Chondrocyte (in vitro differentiated cells): ENCODE data around the gene ZDHHC24. TPM values are rescaled to one million over a fixed set of nuclear protein-coding genes. Genes with fewer than 3 reads are reported as not detected.

Experiments used
- DNase-seq: peaks from one replicate; pipeline ENCODE4 v3.0.0; 2021; ENCODE audit warnings: mixed read lengths, low spot score
- H3K27ac Mint-ChIP-seq: one replicate; pipeline ENCODE4 v1.8.0; 2021; ENCODE audit warnings: mild to moderate bottlenecking, moderate library complexity, mixed read lengths; ENCODE audit not compliant: unreplicated experiment
- H3K27me3 Mint-ChIP-seq: 2 replicates; pipeline ENCODE4 v1.8.0; 2021; ENCODE audit warnings: low read depth, mixed read lengths
- H3K36me3 Mint-ChIP-seq: 2 replicates; pipeline ENCODE4 v1.8.0; 2021; ENCODE audit warnings: low read depth, mixed read lengths
- H3K4me1 Mint-ChIP-seq: 2 replicates; pipeline ENCODE4 v1.8.0; 2021; ENCODE audit warnings: low read depth, mild to moderate bottlenecking, mixed read lengths
- H3K4me3 Mint-ChIP-seq: one replicate; pipeline ENCODE4 v1.8.0; 2021; ENCODE audit warnings: mild to moderate bottlenecking, moderate library complexity, mixed read lengths; ENCODE audit not compliant: unreplicated experiment
- H3K9me3 Mint-ChIP-seq: 2 replicates; pipeline ENCODE4 v1.8.0; 2021; ENCODE audit warnings: low read depth, mixed read lengths
- total RNA-seq: library from RNA; stranded (reverse); gene quantifications from 3 replicates; pipeline ENCODE4 v1.2.1, GENCODE V29; 2021
- TF ChIP-seq, protein P1 (sequence below): fragments of 200-600 bp; sonication (generic); IDR thresholded peaks from 2 replicates; pipeline ENCODE4 v1.5.0; 2021; ENCODE audit warnings: antibody characterized with exemption, mild to moderate bottlenecking, moderate library complexity

ZDHHC24 gene
- total RNA-seq, 1 donor from 2014 or later: 13.8 TPM

DNA sequence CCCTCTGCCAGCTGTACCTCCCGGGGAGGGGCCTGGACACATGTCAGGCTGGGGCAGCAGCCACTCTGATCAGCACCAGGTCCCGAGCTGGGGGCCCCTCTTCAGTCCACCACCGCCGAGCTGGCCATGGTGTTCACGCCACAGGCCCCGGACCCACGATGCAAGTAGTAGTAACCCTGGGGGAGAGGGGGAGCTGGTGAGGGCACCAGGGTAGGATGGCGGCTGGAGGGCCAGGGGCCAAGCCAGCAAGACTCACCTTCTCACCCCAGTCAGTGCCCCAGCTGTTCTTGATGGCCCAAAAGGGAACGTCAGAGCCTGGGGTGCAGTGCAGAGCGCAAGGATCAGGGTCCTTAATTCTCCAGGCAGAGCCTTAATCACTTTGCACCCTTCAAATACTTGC lies 18.0 kb upstream of the ZDHHC24 start:
- Mint-ChIP-seq H3K27ac (no peak overlapping the region), H3K9me3 (no peaks in the 10 kb centered on the region), H3K4me1 (no peaks in the 10 kb centered on the region), H3K4me3 (no peak overlapping the region), H3K36me3 (no peaks in the 10 kb centered on the region), H3K27me3 (peaks cover 2% of the 10 kb centered on the region)
- TF ChIP-seq, protein P1, sequence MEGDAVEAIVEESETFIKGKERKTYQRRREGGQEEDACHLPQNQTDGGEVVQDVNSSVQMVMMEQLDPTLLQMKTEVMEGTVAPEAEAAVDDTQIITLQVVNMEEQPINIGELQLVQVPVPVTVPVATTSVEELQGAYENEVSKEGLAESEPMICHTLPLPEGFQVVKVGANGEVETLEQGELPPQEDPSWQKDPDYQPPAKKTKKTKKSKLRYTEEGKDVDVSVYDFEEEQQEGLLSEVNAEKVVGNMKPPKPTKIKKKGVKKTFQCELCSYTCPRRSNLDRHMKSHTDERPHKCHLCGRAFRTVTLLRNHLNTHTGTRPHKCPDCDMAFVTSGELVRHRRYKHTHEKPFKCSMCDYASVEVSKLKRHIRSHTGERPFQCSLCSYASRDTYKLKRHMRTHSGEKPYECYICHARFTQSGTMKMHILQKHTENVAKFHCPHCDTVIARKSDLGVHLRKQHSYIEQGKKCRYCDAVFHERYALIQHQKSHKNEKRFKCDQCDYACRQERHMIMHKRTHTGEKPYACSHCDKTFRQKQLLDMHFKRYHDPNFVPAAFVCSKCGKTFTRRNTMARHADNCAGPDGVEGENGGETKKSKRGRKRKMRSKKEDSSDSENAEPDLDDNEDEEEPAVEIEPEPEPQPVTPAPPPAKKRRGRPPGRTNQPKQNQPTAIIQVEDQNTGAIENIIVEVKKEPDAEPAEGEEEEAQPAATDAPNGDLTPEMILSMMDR: no peak
- no peak for DNase-seq

DNA sequence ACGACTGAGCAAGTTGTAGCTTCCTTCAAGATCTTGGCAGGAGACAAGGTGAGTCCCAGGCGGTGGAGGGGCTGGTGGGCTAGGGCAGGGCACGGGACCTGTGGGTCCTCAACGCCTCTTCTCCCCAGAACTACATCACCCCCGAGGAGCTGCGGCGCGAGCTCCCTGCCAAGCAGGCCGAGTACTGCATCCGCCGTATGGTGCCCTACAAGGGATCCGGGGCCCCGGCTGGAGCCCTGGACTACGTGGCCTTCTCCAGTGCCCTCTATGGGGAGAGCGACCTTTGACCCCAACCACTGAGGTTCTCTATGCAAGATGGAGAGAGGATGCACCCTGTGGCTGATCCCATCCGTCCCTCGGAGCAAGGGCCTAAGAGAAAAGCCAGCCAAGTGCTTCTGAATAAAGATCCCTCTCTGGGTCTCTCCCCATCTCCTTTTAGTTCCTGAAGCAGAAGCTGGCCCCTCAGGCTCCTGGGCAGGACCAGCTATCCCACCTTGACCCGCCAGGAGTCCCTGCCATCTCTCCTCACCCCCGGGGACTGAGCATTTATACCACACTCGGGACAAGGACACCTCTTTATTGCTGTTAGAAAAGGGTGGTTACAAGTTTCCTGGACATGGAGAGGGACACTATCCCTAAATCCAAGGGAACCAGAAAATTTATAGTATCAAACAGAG lies 17.2 kb upstream of the ZDHHC24 start:
- Mint-ChIP-seq H3K27ac (no peak overlapping the region), H3K27me3 (peaks cover 2% of the 10 kb centered on the region)

DNA sequence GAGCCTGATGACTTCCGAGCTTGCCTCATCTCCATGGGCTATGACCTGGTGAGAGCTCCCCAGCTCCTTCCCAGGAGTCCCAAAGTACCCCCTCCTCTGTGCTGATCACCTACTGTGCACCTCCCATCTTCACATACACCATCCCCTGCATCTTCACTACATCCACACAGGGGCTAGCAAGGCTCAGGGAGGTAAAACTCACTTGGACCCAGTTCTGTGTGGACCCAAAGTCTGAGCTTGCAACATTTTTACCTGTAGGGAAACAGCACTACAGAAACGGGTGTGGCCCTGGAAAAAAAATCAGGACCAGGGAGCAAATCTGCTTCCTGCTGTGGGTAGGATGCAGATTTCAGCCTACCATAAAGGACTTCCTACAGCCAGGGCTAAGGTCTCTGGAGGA lies 16.4 kb upstream of the ZDHHC24 start:
- no peaks in the 10 kb centered on the region for H3K4me1 Mint-ChIP-seq
- no peaks in the 10 kb centered on the region for H3K36me3 Mint-ChIP-seq
- H3K4me3 Mint-ChIP-seq: no peak overlapping the region
- TF ChIP-seq, protein P1: no peak
- peaks cover 2% of the 10 kb centered on the region for H3K27me3 Mint-ChIP-seq
- H3K27ac Mint-ChIP-seq: no peak overlapping the region
- DNase-seq: no peak
- H3K9me3 Mint-ChIP-seq: no peaks in the 10 kb centered on the region

More for the DNA sequence above, 17.2 kb upstream of the ZDHHC24 start:
- H3K4me1 Mint-ChIP-seq: no peaks in the 10 kb centered on the region
- H3K4me3 Mint-ChIP-seq: no peak overlapping the region
- no peaks in the 10 kb centered on the region for H3K9me3 Mint-ChIP-seq
- TF ChIP-seq, protein P1: no peak
- no peaks in the 10 kb centered on the region for H3K36me3 Mint-ChIP-seq
- DNase-seq: no peak

DNA sequence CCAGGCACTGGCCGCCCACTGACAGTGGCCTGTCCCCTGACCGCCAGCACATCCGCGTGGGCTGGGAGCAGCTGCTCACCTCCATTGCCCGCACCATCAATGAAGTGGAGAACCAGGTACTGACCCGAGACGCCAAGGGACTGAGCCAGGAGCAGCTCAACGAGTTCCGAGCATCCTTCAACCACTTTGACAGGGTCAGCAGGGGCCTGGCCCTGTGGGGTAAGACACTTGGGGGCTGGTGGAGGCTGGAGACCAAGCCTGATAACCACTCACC lies 16.1 kb upstream of the ZDHHC24 start:
- Mint-ChIP-seq H3K27me3 (peaks cover 2% of the 10 kb centered on the region), H3K27ac (no peak overlapping the region), H3K4me3 (no peak overlapping the region), H3K36me3 (no peaks in the 10 kb centered on the region), H3K9me3 (no peaks in the 10 kb centered on the region), H3K4me1 (no peaks in the 10 kb centered on the region)
- TF ChIP-seq, protein P1: no peak
- DNase-seq: no peak

DNA sequence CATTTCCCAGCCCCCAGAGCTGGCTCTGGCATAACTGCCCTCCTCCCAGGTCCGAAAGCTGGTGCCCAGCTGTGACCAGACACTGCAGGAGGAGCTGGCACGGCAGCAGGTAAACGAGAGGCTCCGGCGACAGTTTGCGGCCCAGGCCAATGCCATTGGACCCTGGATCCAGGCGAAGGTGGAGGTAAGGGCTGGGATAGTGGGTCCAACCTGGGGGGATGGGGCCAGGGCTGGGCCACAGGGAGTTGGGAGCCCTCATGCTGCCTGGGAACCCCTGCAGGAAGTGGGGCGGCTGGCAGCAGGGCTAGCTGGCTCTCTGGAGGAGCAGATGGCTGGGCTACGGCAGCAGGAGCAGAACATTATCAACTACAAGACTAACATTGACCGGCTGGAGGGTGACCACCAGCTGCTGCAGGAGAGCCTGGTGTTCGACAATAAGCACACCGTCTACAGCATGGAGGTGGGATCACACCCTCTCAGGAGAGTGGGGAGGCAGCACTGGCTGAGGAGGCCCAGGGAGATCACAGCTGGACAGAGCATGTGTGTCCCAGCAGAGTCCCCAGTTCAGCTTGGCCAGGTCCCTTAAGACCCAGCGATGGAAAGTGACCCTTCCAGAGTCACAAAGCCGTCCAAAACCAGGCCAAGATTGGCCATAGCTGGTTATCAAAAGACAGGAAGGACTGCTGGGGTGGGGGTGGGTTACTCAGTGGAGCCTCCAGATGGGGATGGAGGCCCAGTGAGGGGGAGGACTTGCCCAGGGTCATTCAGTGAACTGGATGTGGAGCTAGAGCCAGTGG lies 15.5 kb upstream of the ZDHHC24 start:
- Mint-ChIP-seq H3K27ac (no peak overlapping the region), H3K4me3 (no peak overlapping the region), H3K27me3 (peaks cover 2% of the 10 kb centered on the region), H3K4me1 (no peaks in the 10 kb centered on the region), H3K9me3 (no peaks in the 10 kb centered on the region), H3K36me3 (no peaks in the 10 kb centered on the region)
- DNase-seq: no peak
- TF ChIP-seq, protein P1: no peak
